ENCODE results near the gene NELFA. TPM values are rescaled to one million over a fixed set of nuclear protein-coding genes. Genes with fewer than 3 reads are reported as not detected.

Gene NELFA
- total and polyA plus RNA-seq, 11 donors: 8.1 to 14.9 (median 10.4) TPM

- intact Hi-C loops (cut with DNase I): no loop called here
- Histone ChIP-seq H3K4me1 (no peaks in the 10 kb centered on the region), H3K27ac (no peak overlapping the region), H3K36me3 (peaks cover 0 to 70% (median 46%) of the 10 kb centered on the region in 9 donors), H3K9me3 (no peaks in the 10 kb centered on the region), H3K4me3 (no peak overlapping the region), H3K27me3 (no peaks in the 10 kb centered on the region)
- ATAC-seq (no peak), DNase-seq (no peak)
- 93 to 97% (median 95%) methylated on average over 9 to 20 of the region's 20 CpGs for WGBS, 4 donors
- TF ChIP-seq POLR2A (IDR thresholded peaks at IDR 0.05) (no peak), CTCF (IDR thresholded peaks at IDR 0.05) (no peak)
Observed at GRCh38 chr4:1952058-1952700, 56.6 kb downstream of the NELFA start.

- intact Hi-C loops (cut with DNase I): no loop called here
- Histone ChIP-seq H3K4me3 (no peak overlapping the region), H3K27me3 (no peaks in the 10 kb centered on the region), H3K4me1 (no peaks in the 10 kb centered on the region), H3K27ac (no peak overlapping the region), H3K36me3 (peaks cover 0 to 67% (median 36%) of the 10 kb centered on the region in 9 donors), H3K9me3 (no peaks in the 10 kb centered on the region)
- 90 to 95% (median 91%) methylated on average over 10 of the region's 10 CpGs for WGBS, 4 donors
- ATAC-seq (no peak), DNase-seq (no peak)
- TF ChIP-seq POLR2A (IDR thresholded peaks at IDR 0.05) (no peak), CTCF (IDR thresholded peaks at IDR 0.05) (no peak)
Observed at GRCh38 chr4:1950369-1950768, 58.4 kb downstream of the NELFA start.

GRCh38 chr4:1948892-1949436 lies 59.8 kb downstream of the NELFA start:
- no peaks in the 10 kb centered on the region for H3K27me3 ChIP-seq
- peak in 3 of 4 donors; percentile 13 to 17 (median 16) for ATAC-seq
- intact Hi-C loops (cut with DNase I): no loop called here

More at GRCh38 chr4:1948892-1949436, 59.8 kb downstream of the NELFA start:
- DNase-seq: no peak
- Histone ChIP-seq H3K9me3 (no peaks in the 10 kb centered on the region), H3K36me3 (peaks cover 0 to 64% (median 26%) of the 10 kb centered on the region in 9 donors), H3K4me3 (no peak overlapping the region), H3K4me1 (no peaks in the 10 kb centered on the region), H3K27ac (no peak overlapping the region)
- WGBS, 4 donors: 86 to 91% (median 90%) methylated on average over 8 of the region's 8 CpGs
- TF ChIP-seq POLR2A (IDR thresholded peaks at IDR 0.05): no peak
- TF ChIP-seq CTCF (IDR thresholded peaks at IDR 0.05): no peak

Measured in heart left ventricle (tissue), 16 donors.